OCI-LY1 (cell line): ENCODE data around the gene METTL25B.

Source experiments
- EZH2 ChIP-seq: fragments of 200-600 bp; sonication (generic), shearing (Covaris generic); IDR thresholded peaks from 2 replicates; pipeline ENCODE4 v1.8.0; 2017; ENCODE audit warnings: borderline replicate concordance, mixed run types, mild to moderate bottlenecking, antibody characterized with exemption, low read length, moderate library complexity, mixed read lengths
- TF ChIP-seq, protein P1 (sequence below): fragments of 200-600 bp; sonication (generic), shearing (Covaris generic); IDR thresholded peaks from 2 replicates; pipeline ENCODE4 v1.5.1; 2017; ENCODE audit warnings: mild to moderate bottlenecking, antibody characterized with exemption, low read length, moderate library complexity, mixed read lengths

DNA sequence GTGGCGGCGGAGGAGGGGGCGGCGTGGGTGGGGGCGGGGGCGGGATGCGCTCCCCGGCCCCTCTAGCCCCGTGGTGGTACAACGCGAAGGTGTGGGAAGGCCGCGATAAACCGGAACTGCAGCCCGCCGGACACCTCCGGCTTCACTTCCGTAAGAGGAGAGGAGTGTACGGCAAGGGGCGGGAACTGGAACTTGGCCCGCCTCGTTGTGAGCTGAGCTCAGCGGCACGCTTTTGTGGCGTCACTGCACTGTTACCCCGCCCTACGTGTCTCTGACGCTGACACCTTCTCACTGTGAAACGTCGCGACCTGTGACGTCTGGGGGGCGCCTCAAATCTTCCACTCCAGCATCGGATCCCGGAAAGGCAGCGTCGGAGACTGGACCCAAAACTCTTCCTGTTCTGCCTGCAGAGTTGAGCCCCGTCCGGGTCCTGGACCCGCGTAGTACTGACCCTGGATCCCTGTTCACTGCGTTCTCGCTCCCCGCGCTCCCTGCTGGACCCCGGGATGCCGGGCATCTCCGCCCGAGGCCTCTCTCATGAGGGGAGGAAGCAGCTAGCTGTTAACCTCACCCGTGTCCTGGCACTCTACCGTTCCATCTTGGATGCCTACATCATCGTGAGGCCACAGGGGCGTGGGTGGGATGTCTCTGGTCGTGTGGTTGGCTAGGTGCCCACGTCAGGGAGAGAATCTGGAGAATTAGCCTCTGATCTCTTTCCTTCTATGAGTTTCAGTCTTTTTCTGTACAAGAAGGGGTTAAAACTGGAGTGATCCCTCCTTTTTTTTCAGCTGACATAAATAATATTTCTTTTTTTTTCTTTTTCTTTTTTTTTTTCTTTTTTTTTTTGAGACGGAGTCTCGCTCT lies 562 bp downstream of the METTL25B start, which contains the start of gene ISG20L2:
- TF ChIP-seq, protein P1, sequence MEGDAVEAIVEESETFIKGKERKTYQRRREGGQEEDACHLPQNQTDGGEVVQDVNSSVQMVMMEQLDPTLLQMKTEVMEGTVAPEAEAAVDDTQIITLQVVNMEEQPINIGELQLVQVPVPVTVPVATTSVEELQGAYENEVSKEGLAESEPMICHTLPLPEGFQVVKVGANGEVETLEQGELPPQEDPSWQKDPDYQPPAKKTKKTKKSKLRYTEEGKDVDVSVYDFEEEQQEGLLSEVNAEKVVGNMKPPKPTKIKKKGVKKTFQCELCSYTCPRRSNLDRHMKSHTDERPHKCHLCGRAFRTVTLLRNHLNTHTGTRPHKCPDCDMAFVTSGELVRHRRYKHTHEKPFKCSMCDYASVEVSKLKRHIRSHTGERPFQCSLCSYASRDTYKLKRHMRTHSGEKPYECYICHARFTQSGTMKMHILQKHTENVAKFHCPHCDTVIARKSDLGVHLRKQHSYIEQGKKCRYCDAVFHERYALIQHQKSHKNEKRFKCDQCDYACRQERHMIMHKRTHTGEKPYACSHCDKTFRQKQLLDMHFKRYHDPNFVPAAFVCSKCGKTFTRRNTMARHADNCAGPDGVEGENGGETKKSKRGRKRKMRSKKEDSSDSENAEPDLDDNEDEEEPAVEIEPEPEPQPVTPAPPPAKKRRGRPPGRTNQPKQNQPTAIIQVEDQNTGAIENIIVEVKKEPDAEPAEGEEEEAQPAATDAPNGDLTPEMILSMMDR, result no peak
- TF ChIP-seq EZH2, result no peak
